Heart right ventricle (tissue), 16 donors: ENCODE results near the gene HAGHL. TPM values are rescaled to one million over a fixed set of nuclear protein-coding genes. Genes with fewer than 3 reads are reported as not detected.
A peak's percentile ranks its signal among the peaks of the same experiment; 100 is the strongest.

ENCODE experiments used
- ATAC-seq, 8 donors: fragments of 200-7000 bp; cut with Tn5 transposase; one replicate each; pipeline ENCODE4 v1.9.1; 2020; ENCODE audit warnings: mild to moderate bottlenecking in 8 of 8, moderate library complexity in 8 of 8, moderate number of reproducible peaks in 1 of 8
- DNase-seq, 2 donors: peaks; one replicate each; pipeline ENCODE4 v3.0.0-alpha.2; 2020
- H3K27ac ChIP-seq, 10 donors: fragments of 200-600 bp; sonication (generic) in 2 of 10; one replicate each; pipeline versions ENCODE4 v1.5.0 to v1.8.0; 2020 to 2022; ENCODE audit warnings: mild to moderate bottlenecking in 3 of 10
- H3K27me3 ChIP-seq, 7 donors: fragments of 200-600 bp; one replicate each; pipeline ENCODE4 v1.8.0; 2021 to 2022; ENCODE audit warnings: mild to moderate bottlenecking in 2 of 7
- H3K36me3 ChIP-seq, 9 donors: fragments of 200-600 bp; sonication (generic) in 1 of 9; one replicate each; pipeline versions ENCODE4 v1.5.0 to v1.8.0; 2020 to 2022; ENCODE audit warnings: mild to moderate bottlenecking in 2 of 9
- H3K4me1 ChIP-seq, 9 donors: fragments of 200-600 bp; sonication (generic) in 1 of 9; one replicate each; pipeline versions ENCODE4 v1.5.0 to v1.8.0; 2020 to 2022; ENCODE audit warnings: mild to moderate bottlenecking in 4 of 9
- H3K4me3 ChIP-seq, 10 donors: fragments of 200-600 bp; sonication (generic) in 2 of 10; one replicate each; pipeline versions ENCODE4 v1.5.0 to v1.8.0; 2020 to 2022; ENCODE audit warnings: mild to moderate bottlenecking in 7 of 10, moderate library complexity in 2 of 10
- H3K9me3 ChIP-seq, 11 donors: fragments of 200-600 bp in 10 of 11; sonication (generic) in 2 of 11; one replicate each; pipeline versions ENCODE4 v1.5.0 to v1.8.0; 2013 to 2022; ENCODE audit warnings: mild to moderate bottlenecking in 2 of 11, control low read depth in 1 of 11, moderate library complexity in 1 of 11
- CTCF ChIP-seq, 9 donors: fragments of 200-600 bp; sonication (generic) in 2 of 9; IDR thresholded peaks; one replicate each; pipeline versions ENCODE4 v1.5.0 to v1.8.0; 2021 to 2022; ENCODE audit warnings: antibody characterized with exemption in 9 of 9, mild to moderate bottlenecking in 5 of 9, moderate library complexity in 1 of 9
- WGBS, 2 donors: extraction: QIAGEN DNeasy Blood & Tissue Kit; methylation state at CpG; one replicate each; pipeline ENCODE4 v1.1.7; 2013; ENCODE audit warnings: inconsistent platforms in 1 of 2; 5-methylcytosine and 5-hydroxymethylcytosine counted together
- intact Hi-C, 10 donors: fragments of 100-400 bp; cut with DNase I; formaldehyde crosslinking; loops; one replicate each; pipeline versions ENCODE4 v1.11.1 to v1.14.2; 2022
- polyA plus RNA-seq, 2 donors: library from polyadenylated mRNA; stranded (reverse); fragments of 200-250 nt; gene quantifications; one replicate each; pipeline ENCODE4 v1.2.3, GENCODE V29; 2013
- total RNA-seq, 10 donors: library from RNA; stranded (reverse); fragmentation: NEBNext Ultra II Directional in 3 of 10; extraction: Animal tissue kit (Norgen Biotek cat#: 25700) in 3 of 10; gene quantifications; one replicate each; pipeline versions ENCODE4 v1.2.1 to v1.2.4, GENCODE V29; 2021 to 2023
- donor health status: Arrhythmogenic right ventricular cardiomyopathy.
- donor health status: ischemic (EF 13 %, LVEDD 7.1; RV severe dilation, severe dysfunction).
- donor health status: healthy with polysubstance abuse.
- donor health status: DM: no; HTN: yes; CAD: no.
- donor health status: DM: no; HTN: no; CAD: no.
- donor health status: ischemic (EF 25% LVEDD 6.9; RV normal size, moderate dysfunction).
- donor health status: ischemic (EF 25% LVEDD 5.7; RV mildly dilated, moderate dysfunction).
- donor health status: healthy.
- donor health status: DM: yes; HTN: yes; CAD: no.
- donor health status: Ischemic cardiomyopathy.
- donor health status: ischemic (EF 35%, LVEDD 5.7; RV mildly dilated, moderate dysfunction).
- donor health status: nonischemic (EF 11% LVEDD 7.7; RV severe dilation, severe dysfunction).
- donor health status: DM: yes; HTN: yes; CAD: no.
- donor health status: PGD.
- donor health status: ischemic (EF 29% LVEDD 5.4; RV normal size, mild dysfunction).
- donor health status: nonischemic (EF 23%, LVEDD 6.1; RV moderate dilation, normal function).

The HAGHL gene
- total and polyA plus RNA-seq, 12 donors = 5.1 to 80.0 (median 10.9) TPM

GRCh38 chr16:733382-734207 is 6.7 kb downstream of the HAGHL start:
- peaks cover 0 to 88% (median 34%) of the 10 kb centered on the region in 9 donors for H3K36me3 ChIP-seq
- no peak overlapping the region for H3K4me3 ChIP-seq
- peaks cover 0 to under 1% (median 0%) of the 10 kb centered on the region in 7 donors for H3K27me3 ChIP-seq
- H3K27ac ChIP-seq = no peak overlapping the region
- no peaks in the 10 kb centered on the region for H3K9me3 ChIP-seq
- TF ChIP-seq CTCF (IDR thresholded peaks at IDR 0.05) = peak in 4 of 9 donors; percentile 23 to 39 (median 32)
- ATAC-seq = no peak
- intact Hi-C loops = no loop called here
- DNase-seq = peak in 1 of 2 donors; percentile 15
- peaks cover under 1 to 6% (median 4%) of the 10 kb centered on the region in 9 donors for H3K4me1 ChIP-seq
- WGBS, 2 donors = 76 to 85% methylated on average over 34 of the region's 34 CpGs

GRCh38 chr16:734208-734980 is 7.5 kb downstream of the HAGHL start:
- H3K4me1 ChIP-seq = peaks cover 0 to 3% (median under 1%) of the 10 kb centered on the region in 9 donors
- no peak overlapping the region for H3K27ac ChIP-seq
- H3K4me3 ChIP-seq = no peak overlapping the region
- H3K36me3 ChIP-seq = peaks cover 0 to 94% (median 34%) of the 10 kb centered on the region in 9 donors
- intact Hi-C loops = no loop called here
- DNase-seq (peak in 1 of 2 donors; percentile 19), ATAC-seq (no peak)
- no peaks in the 10 kb centered on the region for H3K27me3 ChIP-seq
- TF ChIP-seq CTCF (IDR thresholded peaks at IDR 0.05) = no peak
- no peaks in the 10 kb centered on the region for H3K9me3 ChIP-seq
- 91 to 93% methylated on average over 49 of the region's 49 CpGs for WGBS, 2 donors

- H3K4me1 ChIP-seq = peaks cover 5 to 11% (median 9%) of the 10 kb centered on the region in 9 donors
- no peak overlapping the region for H3K27ac ChIP-seq
- 95 to 96% methylated on average over 25 of the region's 25 CpGs for WGBS, 2 donors
- no peak for ATAC-seq
- intact Hi-C loops = no loop called here
- peaks cover 0 to 90% (median 34%) of the 10 kb centered on the region in 9 donors for H3K36me3 ChIP-seq
- DNase-seq = no peak
- no peaks in the 10 kb centered on the region for H3K9me3 ChIP-seq
- H3K4me3 ChIP-seq = no peak overlapping the region
- TF ChIP-seq CTCF (IDR thresholded peaks at IDR 0.05) = no peak
- H3K27me3 ChIP-seq = no peaks in the 10 kb centered on the region
Observed at GRCh38 chr16:734981-735881, 8.3 kb downstream of the HAGHL start.
